Upper lobe of left lung (tissue), 4 donors: ENCODE results near the gene LIPA.

Source experiments
- EP300 ChIP-seq, 4 donors: sonication (generic); formaldehyde crosslinking; IDR thresholded peaks; one replicate each; pipeline ENCODE4 v1.5.1; 2017; ENCODE audit warnings: antibody characterized with exemption in 4 of 4, control low read depth in 2 of 4
- POLR2A ChIP-seq, 4 donors: fragments of 450-650 bp; IDR thresholded peaks; one replicate each; pipeline ENCODE4 v1.5.1; 2016 to 2017; ENCODE audit warnings: antibody characterized with exemption in 4 of 4, mild to moderate bottlenecking in 2 of 4
- TF ChIP-seq, protein P1 (sequence below), 6 experiments: fragments of 450-650 bp in 4 of 6; fragments of 200-600 bp in 2 of 6; sonication (generic) in 2 of 6; IDR thresholded peaks; one replicate each; pipeline ENCODE4 v1.5.1; 2016 to 2019; ENCODE audit warnings: antibody characterized with exemption in 6 of 6

DNA sequence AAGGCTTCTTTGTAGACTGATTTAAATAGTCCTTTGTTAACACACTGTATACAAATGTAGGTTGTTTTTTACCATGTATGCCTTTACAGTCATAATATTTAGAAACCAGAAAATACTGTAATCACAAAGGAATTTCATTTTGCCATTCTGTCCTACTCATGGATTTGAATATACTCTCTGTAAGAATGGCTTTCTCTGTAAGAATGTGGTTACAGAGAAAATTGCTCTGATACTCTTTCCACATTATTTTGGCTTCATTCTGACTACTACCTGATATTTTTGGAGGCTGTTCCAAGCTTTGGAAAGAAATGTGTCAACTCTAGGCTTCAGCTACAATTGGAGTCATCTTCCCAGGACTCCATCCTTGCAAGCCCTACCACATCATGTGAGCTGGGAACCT lies 68.0 kb downstream of the LIPA start:
- TF ChIP-seq, protein P1, sequence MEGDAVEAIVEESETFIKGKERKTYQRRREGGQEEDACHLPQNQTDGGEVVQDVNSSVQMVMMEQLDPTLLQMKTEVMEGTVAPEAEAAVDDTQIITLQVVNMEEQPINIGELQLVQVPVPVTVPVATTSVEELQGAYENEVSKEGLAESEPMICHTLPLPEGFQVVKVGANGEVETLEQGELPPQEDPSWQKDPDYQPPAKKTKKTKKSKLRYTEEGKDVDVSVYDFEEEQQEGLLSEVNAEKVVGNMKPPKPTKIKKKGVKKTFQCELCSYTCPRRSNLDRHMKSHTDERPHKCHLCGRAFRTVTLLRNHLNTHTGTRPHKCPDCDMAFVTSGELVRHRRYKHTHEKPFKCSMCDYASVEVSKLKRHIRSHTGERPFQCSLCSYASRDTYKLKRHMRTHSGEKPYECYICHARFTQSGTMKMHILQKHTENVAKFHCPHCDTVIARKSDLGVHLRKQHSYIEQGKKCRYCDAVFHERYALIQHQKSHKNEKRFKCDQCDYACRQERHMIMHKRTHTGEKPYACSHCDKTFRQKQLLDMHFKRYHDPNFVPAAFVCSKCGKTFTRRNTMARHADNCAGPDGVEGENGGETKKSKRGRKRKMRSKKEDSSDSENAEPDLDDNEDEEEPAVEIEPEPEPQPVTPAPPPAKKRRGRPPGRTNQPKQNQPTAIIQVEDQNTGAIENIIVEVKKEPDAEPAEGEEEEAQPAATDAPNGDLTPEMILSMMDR (IDR thresholded peaks at IDR 0.05), result no peak
- TF ChIP-seq POLR2A (IDR thresholded peaks at IDR 0.05) (no peak), EP300 (IDR thresholded peaks at IDR 0.05) (no peak)
